Measurements from ENCODE around the gene EIF4G1.

- no peak for TF ChIP-seq POLR2AphosphoS5 (IDR thresholded peaks at IDR 0.05)
- no peak for TF ChIP-seq CTCF (IDR thresholded peaks at IDR 0.05)
- TF ChIP-seq POLR2A (IDR thresholded peaks at IDR 0.05) = no peak
Measured at GRCh38 chr3:184290331-184290730, 24.1 kb upstream of the EIF4G1 start.

Measured in sigmoid colon (tissue), 4 donors.